Left ventricle myocardium inferior (tissue), 1 donor: ENCODE data around the gene ATRN. TPM values are rescaled to one million over a fixed set of nuclear protein-coding genes. Genes with fewer than 3 reads are reported as not detected.
"Not testable (repeated sequence)": the region's sequence is repeated elsewhere in the genome, so short reads cannot be mapped to it uniquely, and the experiment has no call there.

ENCODE experiments used
- DNase-seq: peaks from one replicate; pipeline ENCODE4 v3.0.0-alpha.2; 2020
- H3K27ac ChIP-seq: fragments of 200-600 bp; replicated peaks from 2 replicates; pipeline ENCODE4 v1.8.0; 2021
- H3K27me3 ChIP-seq: fragments of 200-600 bp; 2 replicates; pipeline ENCODE4 v1.8.0; 2021; ENCODE audit warnings: low read depth
- H3K36me3 ChIP-seq: fragments of 200-600 bp; 2 replicates; pipeline ENCODE4 v1.8.0; 2021
- H3K4me1 ChIP-seq: fragments of 200-600 bp; 2 replicates; pipeline ENCODE4 v1.8.0; 2021
- H3K4me3 ChIP-seq: fragments of 200-600 bp; 2 replicates; pipeline ENCODE4 v1.8.0; 2021; ENCODE audit warnings: mild to moderate bottlenecking, moderate library complexity
- H3K9me3 ChIP-seq: fragments of 200-600 bp; replicated peaks from 2 replicates; pipeline ENCODE4 v1.8.0; 2021
- intact Hi-C: fragments of 100-400 bp; cut with micrococcal nuclease; formaldehyde crosslinking; loops from one replicate; pipeline ENCODE4 v1.11.0; 2022
- total RNA-seq: library from RNA; stranded (reverse); fragmentation: NEBNext Ultra II Directional; extraction: Animal tissue kit (Norgen Biotek cat#: 25700); gene quantifications from one replicate; pipeline ENCODE4 v1.2.1, GENCODE V29; 2021
- TF ChIP-seq, protein P1 (sequence below): fragments of 200-600 bp; IDR thresholded peaks from 2 replicates; pipeline ENCODE4 v1.8.0; 2021; ENCODE audit warnings: antibody characterized with exemption, mild to moderate bottlenecking, borderline replicate concordance
- donor health status: DM: no; HTN: yes; CAD: no; lungs with severe emphysema.

The ATRN gene
- total RNA-seq, 1 donor from 2014 or later, result 32.4 TPM

DNA sequence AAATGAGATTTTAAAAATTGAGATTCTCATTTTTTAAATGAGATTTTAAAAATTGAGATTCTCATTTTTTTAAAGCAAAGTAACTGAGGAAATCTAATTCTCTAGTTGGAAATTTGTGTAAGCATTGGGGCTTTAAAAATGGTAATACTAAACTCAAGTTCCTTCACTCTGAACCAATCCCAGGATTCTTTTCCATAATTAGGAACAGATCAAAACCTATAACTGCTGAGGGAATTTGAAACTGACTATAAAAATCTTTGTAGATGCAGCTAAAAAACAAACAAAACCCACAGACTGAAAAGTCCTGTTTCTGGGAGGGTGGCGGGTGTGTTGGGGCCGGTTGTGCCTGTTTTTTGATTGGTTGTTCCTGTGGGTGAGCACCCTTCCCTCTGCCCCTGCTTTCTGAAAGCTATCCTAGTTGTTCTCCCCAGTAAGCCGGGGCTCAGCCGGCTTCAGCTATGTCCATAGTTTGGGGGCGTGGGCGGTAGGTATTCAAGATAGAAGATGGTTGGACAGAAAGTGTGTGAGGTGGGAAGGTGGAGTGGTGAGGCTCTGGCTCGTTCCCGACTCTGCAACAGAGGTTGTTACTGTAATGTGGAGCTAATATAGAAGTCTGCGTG lies 143.1 kb downstream of the ATRN start:
- Histone ChIP-seq H3K9me3 (no peaks in the 10 kb centered on the region), H3K4me3 (no peak overlapping the region), H3K27ac (no peak overlapping the region), H3K27me3 (no peaks in the 10 kb centered on the region), H3K36me3 (peaks cover 12% of the 10 kb centered on the region), H3K4me1 (peaks cover 10% of the 10 kb centered on the region)
- TF ChIP-seq, protein P1, sequence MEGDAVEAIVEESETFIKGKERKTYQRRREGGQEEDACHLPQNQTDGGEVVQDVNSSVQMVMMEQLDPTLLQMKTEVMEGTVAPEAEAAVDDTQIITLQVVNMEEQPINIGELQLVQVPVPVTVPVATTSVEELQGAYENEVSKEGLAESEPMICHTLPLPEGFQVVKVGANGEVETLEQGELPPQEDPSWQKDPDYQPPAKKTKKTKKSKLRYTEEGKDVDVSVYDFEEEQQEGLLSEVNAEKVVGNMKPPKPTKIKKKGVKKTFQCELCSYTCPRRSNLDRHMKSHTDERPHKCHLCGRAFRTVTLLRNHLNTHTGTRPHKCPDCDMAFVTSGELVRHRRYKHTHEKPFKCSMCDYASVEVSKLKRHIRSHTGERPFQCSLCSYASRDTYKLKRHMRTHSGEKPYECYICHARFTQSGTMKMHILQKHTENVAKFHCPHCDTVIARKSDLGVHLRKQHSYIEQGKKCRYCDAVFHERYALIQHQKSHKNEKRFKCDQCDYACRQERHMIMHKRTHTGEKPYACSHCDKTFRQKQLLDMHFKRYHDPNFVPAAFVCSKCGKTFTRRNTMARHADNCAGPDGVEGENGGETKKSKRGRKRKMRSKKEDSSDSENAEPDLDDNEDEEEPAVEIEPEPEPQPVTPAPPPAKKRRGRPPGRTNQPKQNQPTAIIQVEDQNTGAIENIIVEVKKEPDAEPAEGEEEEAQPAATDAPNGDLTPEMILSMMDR, result no peak
- no peak for DNase-seq
- intact Hi-C loops, result no loop called here

DNA sequence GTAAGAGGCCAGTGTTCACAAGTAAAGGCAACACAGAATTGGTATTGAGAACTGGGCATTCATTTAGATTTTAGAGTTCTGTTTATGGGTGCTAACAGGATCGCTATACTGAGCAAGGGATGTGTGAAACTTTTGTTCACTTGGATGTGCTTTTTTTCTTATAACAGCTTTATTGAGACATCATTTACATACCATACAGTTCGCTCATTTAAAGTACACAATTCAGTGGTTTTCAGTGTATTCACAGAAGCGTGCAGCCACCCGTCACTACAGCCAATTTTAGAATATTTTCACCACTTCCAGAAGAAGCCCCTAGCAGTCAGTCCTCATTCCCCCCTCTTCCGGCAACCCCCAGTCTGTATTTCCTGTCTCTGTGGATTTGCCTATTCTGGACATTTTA lies 143.6 kb downstream of the ATRN start:
- DNase-seq, result no peak
- Histone ChIP-seq H3K36me3 (peaks cover 15% of the 10 kb centered on the region), H3K27ac (no peak overlapping the region), H3K27me3 (no peaks in the 10 kb centered on the region), H3K4me1 (peaks cover 10% of the 10 kb centered on the region), H3K9me3 (no peaks in the 10 kb centered on the region), H3K4me3 (no peak overlapping the region)
- TF ChIP-seq, protein P1, result no peak
- intact Hi-C loops, result no loop called here

DNA sequence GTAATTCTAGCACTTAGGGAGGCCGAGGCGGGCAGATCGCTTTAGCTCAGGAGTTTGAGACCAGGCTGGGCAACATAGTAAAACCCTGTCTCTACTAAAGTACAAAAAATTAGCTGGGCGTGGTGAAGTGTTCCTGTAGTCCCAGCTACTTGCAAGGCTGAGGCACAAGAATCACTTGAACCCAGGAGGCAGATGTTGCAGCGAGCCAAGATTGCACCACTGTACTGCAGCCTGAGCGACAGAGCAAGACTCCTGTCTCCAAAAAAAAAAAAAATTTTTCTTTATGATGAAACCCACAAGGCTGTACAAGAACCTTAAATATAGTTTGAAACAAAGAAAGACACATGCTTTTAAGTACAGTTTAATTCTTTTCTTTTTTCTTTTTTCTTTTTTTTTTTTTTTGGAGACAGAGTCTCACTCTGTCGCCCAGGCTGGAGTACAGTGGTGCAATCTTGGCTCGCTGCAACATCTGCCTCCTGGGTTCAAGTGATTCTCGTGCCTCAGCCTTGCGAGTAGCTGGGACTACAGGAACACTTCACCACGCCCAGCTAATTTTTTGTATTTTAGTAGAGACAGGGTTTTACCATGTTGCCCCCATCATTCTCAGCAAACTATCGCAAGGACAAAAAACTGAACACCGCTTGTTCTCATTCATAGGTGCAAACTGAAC lies 144.5 kb downstream of the ATRN start:
- H3K27me3 ChIP-seq, intact Hi-C loops, H3K4me3 ChIP-seq, H3K27ac ChIP-seq, H3K9me3 ChIP-seq, DNase-seq: not testable (repeated sequence)
- peaks cover 10% of the 10 kb centered on the region for H3K4me1 ChIP-seq
- H3K36me3 ChIP-seq, result peaks cover 15% of the 10 kb centered on the region

DNA sequence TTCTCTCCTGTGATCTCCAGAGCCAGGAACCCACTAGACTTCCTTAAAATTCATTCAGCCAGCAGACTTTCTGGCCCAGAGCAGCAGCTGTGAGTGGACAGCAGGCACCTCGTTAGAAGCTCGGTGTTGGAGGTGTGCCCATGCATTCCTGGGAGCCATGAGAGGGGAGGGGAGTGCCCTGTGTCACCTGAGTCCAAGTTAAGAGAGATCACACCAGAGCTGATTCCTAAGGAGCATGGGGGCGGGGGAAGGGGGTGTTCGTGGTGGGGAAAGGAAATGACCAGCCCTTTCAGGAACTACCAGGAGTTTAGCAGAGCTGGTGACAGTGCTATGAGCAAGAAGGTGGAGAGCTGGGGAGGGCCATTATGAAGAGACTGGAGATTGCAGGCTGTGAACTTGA lies 145.4 kb downstream of the ATRN start:
- TF ChIP-seq, protein P1, result no peak
- intact Hi-C loops, result no loop called here
- H3K4me3 ChIP-seq, result no peak overlapping the region
- peaks cover 7% of the 10 kb centered on the region for H3K4me1 ChIP-seq
- H3K9me3 ChIP-seq, result no peaks in the 10 kb centered on the region
- H3K36me3 ChIP-seq, result peaks cover 15% of the 10 kb centered on the region
- no peaks in the 10 kb centered on the region for H3K27me3 ChIP-seq
- DNase-seq, result peak; percentile 42
- no peak overlapping the region for H3K27ac ChIP-seq

DNA sequence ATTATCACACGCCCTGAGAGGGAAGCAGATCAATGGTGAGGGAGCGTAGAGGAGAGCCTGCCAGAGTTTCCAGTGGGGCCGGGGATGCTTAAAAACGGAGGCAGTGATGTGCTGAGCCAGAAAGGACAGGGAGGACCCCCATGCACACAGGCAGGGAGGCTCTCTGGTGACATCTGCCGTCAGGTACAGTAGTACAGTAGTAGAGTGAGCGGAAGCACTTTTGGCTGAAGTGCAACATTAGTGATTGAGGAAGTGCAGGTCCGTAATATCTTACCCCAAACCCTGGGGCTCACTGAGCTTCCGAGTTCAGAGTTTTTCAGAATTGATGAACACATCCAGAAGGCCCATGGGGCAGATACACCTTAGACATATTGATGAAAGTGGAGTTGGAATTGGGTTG lies 150.3 kb downstream of the ATRN start:
- H3K27ac ChIP-seq, result no peak overlapping the region
- H3K4me1 ChIP-seq, result peaks cover 4% of the 10 kb centered on the region
- H3K9me3 ChIP-seq, result no peaks in the 10 kb centered on the region
- TF ChIP-seq, protein P1, result no peak
- H3K27me3 ChIP-seq, result no peaks in the 10 kb centered on the region
- H3K36me3 ChIP-seq, result peaks cover 15% of the 10 kb centered on the region
- DNase-seq, result no peak
- intact Hi-C loops, result no loop called here
- H3K4me3 ChIP-seq, result no peak overlapping the region

DNA sequence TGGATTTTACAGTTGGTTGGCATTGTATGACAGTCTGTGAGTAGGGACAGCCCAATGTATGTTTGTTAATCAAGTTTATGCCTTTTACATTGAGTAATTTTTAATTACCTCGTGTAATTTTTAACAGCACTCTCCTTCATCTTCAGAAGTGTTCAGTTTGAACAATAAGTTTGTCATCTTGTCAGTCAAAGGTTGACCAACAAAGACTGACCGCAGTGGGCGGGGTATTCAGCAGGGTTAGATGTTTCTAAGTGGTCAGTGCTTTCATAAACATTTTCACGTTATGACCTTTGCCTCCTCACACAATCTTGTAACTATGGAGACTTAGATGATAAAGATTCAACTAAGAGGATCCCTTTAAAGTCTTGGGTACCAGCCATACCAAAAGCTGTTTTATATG lies 151.6 kb downstream of the ATRN start:
- Histone ChIP-seq H3K36me3 (peaks cover 20% of the 10 kb centered on the region), H3K9me3 (no peaks in the 10 kb centered on the region), H3K4me1 (no peaks in the 10 kb centered on the region), H3K4me3 (no peak overlapping the region), H3K27me3 (no peaks in the 10 kb centered on the region), H3K27ac (no peak overlapping the region)
- TF ChIP-seq, protein P1, result no peak
- no peak for DNase-seq
- intact Hi-C loops, result no loop called here
